Activated naive CD4-positive, alpha-beta T cell treated with anti-CD3 and anti-CD28 coated beads, Interleukin-2, amount 50 U/mL, for 24 hours (primary cell): ENCODE measurements around the gene CHN2.

Source experiments
- H3K27ac Mint-ChIP-seq: one replicate; pipeline ENCODE4 v1.8.0; 2021; ENCODE audit warnings: mild to moderate bottlenecking, mixed read lengths
- H3K27me3 Mint-ChIP-seq: one replicate; pipeline ENCODE4 v1.8.0; 2021; ENCODE audit warnings: mixed read lengths
- H3K36me3 Mint-ChIP-seq: one replicate; pipeline ENCODE4 v1.8.0; 2021; ENCODE audit warnings: mixed read lengths
- H3K4me1 Mint-ChIP-seq: one replicate; pipeline ENCODE4 v1.8.0; 2021; ENCODE audit warnings: mixed read lengths
- H3K4me3 Mint-ChIP-seq: one replicate; pipeline ENCODE4 v1.8.0; 2021; ENCODE audit warnings: mild to moderate bottlenecking, mixed read lengths
- H3K9me3 Mint-ChIP-seq: one replicate; pipeline ENCODE4 v1.8.0; 2021; ENCODE audit warnings: mixed read lengths

CHN2 gene

DNA sequence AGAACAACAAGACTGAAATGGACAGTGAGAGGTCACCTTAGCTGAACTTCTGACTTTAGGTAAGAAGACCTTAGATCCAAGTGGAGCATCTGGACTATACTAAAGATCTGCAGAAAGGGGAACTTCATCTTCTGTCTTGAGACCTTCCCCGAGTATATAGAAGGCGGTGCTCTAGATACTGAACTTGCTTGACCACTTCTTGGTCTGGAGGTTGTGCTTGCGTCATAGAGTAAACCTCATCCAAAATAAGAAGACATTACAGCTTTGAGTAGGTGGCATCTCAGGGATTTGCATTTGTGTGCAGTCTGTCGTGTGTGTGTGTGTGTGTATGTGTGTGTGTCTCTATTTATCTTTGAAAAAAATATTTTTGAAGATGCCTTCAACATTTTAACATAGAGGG, 157.5 kb downstream of the CHN2 start:
- no peaks in the 10 kb centered on the region for H3K9me3 Mint-ChIP-seq
- no peaks in the 10 kb centered on the region for H3K36me3 Mint-ChIP-seq
- no peaks in the 10 kb centered on the region for H3K4me1 Mint-ChIP-seq
- H3K4me3 Mint-ChIP-seq = no peak overlapping the region
- H3K27ac Mint-ChIP-seq = no peak overlapping the region
- H3K27me3 Mint-ChIP-seq = peaks cover 3% of the 10 kb centered on the region

DNA sequence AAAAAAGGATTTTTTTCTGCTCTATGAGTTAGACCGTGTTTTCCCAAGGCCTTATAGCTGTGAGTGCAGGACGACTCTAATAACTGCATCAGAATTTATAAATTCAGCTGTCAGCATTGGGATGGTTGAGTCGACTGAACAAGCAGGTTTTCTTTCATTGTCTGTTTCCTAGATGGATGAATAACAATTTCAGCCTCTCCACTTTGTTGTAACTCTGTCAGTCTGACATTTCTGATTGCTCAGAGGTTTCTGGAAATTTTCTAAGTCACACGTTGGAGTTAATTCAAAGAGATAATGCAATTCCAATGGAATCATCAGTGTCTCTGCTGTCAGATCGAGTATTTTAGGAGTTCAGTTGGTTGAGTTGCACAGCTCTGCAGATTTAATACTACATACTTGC, 159.2 kb downstream of the CHN2 start:
- no peaks in the 10 kb centered on the region for H3K4me1 Mint-ChIP-seq
- no peaks in the 10 kb centered on the region for H3K9me3 Mint-ChIP-seq
- no peak overlapping the region for H3K4me3 Mint-ChIP-seq
- H3K27ac Mint-ChIP-seq = no peak overlapping the region
- peaks cover 3% of the 10 kb centered on the region for H3K27me3 Mint-ChIP-seq
- H3K36me3 Mint-ChIP-seq = no peaks in the 10 kb centered on the region

DNA sequence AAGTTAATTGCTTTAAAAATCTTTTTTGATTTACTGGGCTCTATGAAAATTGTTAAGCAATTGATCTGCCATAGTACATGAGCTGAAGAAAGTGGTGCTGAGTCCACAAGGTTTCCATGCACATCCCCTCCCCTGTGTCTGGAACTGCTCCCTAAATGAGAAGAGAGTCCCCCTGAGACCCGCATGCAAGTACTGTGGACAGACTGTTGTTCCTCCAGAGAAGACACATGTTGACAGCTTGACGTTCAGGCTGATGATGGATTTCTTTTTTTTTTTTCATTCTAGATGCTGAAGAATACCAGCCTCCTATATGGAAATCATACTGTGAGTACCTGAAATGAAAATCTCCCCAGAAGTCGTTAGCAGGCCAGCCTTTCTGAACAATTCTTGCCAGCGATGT, 159.8 kb downstream of the CHN2 start:
- no peaks in the 10 kb centered on the region for H3K4me1 Mint-ChIP-seq
- H3K9me3 Mint-ChIP-seq = no peaks in the 10 kb centered on the region
- H3K36me3 Mint-ChIP-seq = no peaks in the 10 kb centered on the region
- no peak overlapping the region for H3K4me3 Mint-ChIP-seq
- peaks cover 3% of the 10 kb centered on the region for H3K27me3 Mint-ChIP-seq
- H3K27ac Mint-ChIP-seq = no peak overlapping the region

DNA sequence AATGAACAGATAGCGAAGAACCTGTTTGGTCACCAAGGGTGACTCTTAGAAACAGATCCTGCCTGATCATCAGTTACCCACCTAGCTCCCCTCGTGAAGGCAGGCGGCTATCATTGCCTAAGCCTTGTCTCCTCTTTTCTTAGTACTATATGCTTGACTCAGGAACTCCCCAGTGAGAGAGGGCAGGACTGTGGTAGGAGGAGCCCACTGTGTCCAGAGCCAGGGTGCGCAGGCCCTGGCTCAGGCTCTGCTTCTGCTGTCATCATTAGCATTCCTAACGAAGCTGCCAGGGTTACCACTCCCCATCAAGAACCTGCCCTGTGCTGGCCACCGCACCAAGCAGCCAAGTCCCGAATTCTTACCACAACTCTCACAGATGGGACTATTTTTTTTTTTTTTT, 160.8 kb downstream of the CHN2 start:
- H3K4me1 Mint-ChIP-seq = no peaks in the 10 kb centered on the region
- H3K4me3 Mint-ChIP-seq = no peak overlapping the region
- H3K9me3 Mint-ChIP-seq = no peaks in the 10 kb centered on the region
- H3K27ac Mint-ChIP-seq = no peak overlapping the region
- H3K36me3 Mint-ChIP-seq = no peaks in the 10 kb centered on the region
- peaks cover under 1% of the 10 kb centered on the region for H3K27me3 Mint-ChIP-seq

DNA sequence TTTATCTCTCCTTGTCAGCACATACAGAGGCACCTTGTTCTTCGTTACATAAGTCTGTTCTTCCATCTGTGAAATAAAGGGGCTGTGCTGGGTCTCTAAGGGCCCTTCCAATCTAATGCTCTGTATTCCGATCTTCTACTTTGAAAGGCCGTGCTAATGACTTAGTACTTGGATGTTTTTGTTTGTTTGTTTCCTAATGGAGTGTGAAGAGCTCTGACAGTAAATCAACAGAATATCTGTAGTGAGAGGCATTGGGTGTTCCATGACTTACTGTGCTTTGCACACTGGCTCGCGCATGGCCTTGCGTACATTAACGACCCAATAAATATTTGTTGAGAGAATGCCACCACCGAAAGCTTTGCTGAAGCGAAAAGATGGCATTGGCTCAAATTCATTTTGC, 162.1 kb downstream of the CHN2 start:
- no peaks in the 10 kb centered on the region for H3K9me3 Mint-ChIP-seq
- no peaks in the 10 kb centered on the region for H3K36me3 Mint-ChIP-seq
- H3K4me1 Mint-ChIP-seq = no peaks in the 10 kb centered on the region
- no peak overlapping the region for H3K4me3 Mint-ChIP-seq
- no peaks in the 10 kb centered on the region for H3K27me3 Mint-ChIP-seq
- H3K27ac Mint-ChIP-seq = no peak overlapping the region

DNA sequence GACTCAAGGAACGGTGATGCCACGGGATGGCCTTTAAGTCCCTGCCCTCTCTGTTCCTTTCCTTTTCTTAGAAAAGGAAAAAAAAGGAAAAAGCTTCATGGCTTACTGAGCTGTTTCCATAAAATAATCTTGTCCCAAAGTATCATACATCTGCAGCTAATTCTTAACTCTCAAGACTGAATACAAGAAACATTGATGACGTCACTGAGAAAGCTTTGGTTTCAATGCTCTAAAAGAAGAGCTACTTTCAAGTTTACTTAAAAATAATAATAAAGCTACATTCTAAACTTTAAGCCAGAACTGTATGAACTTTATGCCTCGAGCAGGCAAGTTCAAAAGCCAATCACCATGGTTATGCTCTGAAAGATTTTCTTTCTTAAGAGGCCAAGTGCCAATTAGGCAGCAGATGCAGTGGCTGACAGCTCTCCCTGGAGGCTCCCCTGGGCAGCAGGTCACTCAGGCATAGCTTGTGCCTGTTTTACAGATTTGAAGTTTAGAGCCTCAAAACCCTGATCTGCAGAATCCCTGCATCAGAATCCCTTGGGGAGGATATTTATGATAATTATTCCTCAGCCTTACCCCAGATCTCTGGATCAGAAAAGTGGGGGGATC, 165.0 kb downstream of the CHN2 start:
- no peak overlapping the region for H3K4me3 Mint-ChIP-seq
- no peaks in the 10 kb centered on the region for H3K36me3 Mint-ChIP-seq
- no peaks in the 10 kb centered on the region for H3K27me3 Mint-ChIP-seq
- H3K4me1 Mint-ChIP-seq = no peaks in the 10 kb centered on the region
- H3K27ac Mint-ChIP-seq = no peak overlapping the region
- no peaks in the 10 kb centered on the region for H3K9me3 Mint-ChIP-seq

DNA sequence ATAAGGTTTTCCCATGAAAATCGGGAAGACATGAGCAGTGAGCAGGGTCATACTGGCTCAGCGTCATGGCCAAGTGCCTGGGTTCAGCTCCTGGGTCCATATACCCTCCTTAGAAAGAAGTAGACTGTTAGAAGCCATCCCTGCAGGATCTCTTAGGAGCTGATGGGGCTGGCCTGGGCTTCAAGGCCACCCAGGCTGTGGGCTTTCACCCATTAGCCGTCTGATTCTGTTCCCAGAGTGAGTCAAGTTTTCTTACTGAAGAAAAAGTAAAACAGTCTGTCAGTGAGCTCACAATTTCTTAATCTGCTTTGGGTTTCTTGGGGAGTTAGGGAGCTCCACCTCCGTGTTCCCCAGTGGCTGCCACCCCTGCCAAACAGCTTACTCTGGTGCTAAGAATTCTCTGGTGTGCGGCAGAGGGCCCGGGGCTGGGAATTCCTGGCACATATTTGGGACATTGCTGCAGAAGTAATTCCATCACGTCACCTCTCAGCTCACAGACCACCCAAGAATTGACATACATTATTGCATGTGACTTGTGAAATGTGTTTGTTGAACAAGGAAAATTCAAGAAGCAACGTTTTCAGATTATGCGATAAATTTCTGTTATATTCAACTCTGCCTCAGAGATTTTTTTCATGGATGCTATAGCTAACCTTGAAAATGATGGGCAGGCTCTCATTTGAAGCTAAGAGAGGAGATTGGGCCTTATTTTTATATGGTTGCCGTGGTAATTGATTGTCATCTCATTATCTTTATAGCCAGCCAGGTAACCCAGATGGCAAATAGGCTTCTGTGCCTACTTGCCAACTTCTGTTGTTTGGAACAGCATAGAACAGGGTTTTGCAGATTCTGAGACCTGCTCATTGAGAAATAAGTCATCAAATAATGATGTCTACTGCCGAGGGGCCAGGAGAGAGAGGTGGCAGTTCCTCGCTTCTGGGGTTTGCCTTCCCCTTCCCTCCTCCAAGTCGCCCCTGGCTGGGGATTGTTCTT, 166.4 kb downstream of the CHN2 start:
- no peak overlapping the region for H3K4me3 Mint-ChIP-seq
- no peaks in the 10 kb centered on the region for H3K4me1 Mint-ChIP-seq
- H3K27ac Mint-ChIP-seq = no peak overlapping the region
- H3K9me3 Mint-ChIP-seq = no peaks in the 10 kb centered on the region
- H3K27me3 Mint-ChIP-seq = no peaks in the 10 kb centered on the region
- no peaks in the 10 kb centered on the region for H3K36me3 Mint-ChIP-seq

DNA sequence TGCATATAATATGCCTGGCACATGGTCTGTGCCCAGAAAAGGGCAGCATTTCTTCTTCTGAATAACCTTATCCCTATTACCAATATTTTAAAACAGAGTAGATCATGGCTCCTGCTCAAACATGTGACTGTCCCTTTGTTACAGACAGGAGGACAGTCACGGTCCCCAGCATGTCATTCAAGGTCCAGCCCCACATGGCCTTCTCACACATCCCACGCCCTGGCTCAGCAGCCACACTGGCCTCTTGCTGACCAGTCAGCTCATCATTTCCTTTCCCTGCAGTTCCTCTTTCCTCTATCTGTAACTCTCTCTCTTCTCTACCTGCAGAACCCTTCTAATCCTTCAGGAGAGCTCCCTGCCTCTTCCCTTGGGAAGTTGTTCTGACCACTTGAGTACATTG, 167.8 kb downstream of the CHN2 start:
- Mint-ChIP-seq H3K4me3 (no peak overlapping the region), H3K27me3 (no peaks in the 10 kb centered on the region), H3K36me3 (no peaks in the 10 kb centered on the region), H3K4me1 (no peaks in the 10 kb centered on the region), H3K27ac (no peak overlapping the region), H3K9me3 (no peaks in the 10 kb centered on the region)

DNA sequence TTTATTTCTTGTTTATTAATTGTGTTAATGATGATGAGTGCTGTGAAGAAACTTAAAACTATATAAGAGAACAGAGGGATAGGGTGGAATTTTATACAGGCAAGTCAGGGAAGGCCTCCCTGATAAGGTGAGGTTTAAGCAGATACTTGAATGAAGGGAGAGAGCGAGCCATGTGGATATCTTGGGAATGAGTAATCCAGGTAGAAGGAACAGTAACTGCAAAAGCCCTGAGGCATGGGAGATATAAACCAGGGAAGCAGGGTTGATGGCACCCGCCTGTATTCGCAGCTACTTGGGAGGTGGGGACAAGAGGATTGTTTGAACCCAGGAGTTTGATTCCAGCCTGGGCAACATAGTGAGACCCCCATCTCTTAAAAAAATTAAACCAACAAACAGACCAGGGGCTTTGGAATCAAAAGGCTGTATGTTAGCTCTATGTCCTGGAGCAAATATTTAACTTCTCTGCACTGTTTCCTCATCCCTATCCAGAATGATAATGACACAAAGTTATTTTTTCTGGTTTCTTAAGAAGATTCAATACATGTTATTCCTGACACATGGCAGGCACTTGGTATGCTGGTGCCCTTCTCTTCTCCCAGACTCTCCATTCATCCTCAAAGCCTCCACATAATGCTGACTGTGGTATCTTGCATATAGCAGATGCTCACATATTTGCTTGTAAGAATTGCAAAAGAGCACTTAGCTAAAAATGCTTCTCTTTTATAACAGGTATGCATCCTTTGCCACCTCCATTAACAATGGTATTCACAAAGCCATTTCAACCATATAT, 169.3 kb downstream of the CHN2 start:
- Mint-ChIP-seq H3K27me3 (no peaks in the 10 kb centered on the region), H3K4me1 (no peaks in the 10 kb centered on the region), H3K36me3 (no peaks in the 10 kb centered on the region)

DNA sequence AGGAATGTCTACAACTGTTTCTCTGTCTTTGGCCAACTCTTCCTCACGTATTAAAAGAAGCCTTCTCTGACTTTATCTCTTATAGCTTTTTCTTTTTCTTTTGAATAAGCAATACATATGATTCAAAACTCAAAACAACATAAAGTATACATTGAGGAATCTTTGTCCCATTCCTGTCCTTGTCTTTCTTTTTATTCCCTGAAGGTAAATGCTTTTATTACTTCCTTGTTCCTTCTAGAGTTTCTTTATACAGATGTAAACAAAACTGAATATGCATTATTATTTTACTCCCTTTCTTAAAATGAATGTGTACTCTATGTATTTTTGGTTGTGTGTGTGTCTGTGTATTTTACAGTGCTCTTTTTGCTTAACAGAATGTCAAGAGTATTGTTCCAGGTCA, 170.1 kb downstream of the CHN2 start:
- Mint-ChIP-seq H3K27ac (no peak overlapping the region), H3K4me3 (no peak overlapping the region), H3K36me3 (no peaks in the 10 kb centered on the region), H3K9me3 (no peaks in the 10 kb centered on the region), H3K27me3 (no peaks in the 10 kb centered on the region), H3K4me1 (no peaks in the 10 kb centered on the region)

More for the DNA sequence above, 169.3 kb downstream of the CHN2 start:
- Mint-ChIP-seq H3K27ac (no peak overlapping the region), H3K4me3 (no peak overlapping the region), H3K9me3 (no peaks in the 10 kb centered on the region)

DNA sequence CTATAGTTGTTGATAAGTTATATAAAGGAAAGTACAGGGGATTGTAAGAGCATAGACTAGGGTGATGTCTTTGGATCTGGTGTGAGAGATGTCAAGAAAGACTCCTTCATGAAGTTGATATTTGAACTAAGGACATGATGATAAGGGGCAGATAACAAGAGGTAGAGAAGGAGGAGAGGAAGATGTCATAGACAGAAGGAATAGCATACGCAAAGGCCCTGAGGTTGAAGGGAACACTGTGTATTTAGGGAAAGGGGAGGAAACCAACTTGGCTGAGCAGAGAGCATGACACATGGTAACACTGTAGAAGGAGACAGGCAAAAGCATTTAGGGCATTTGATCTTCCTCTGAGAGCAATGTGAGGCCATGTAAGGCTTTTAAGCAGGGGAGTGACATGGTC, 170.8 kb downstream of the CHN2 start:
- Mint-ChIP-seq H3K4me1 (no peaks in the 10 kb centered on the region), H3K9me3 (no peaks in the 10 kb centered on the region), H3K27me3 (no peaks in the 10 kb centered on the region), H3K36me3 (no peaks in the 10 kb centered on the region), H3K27ac (no peak overlapping the region), H3K4me3 (no peak overlapping the region)

DNA sequence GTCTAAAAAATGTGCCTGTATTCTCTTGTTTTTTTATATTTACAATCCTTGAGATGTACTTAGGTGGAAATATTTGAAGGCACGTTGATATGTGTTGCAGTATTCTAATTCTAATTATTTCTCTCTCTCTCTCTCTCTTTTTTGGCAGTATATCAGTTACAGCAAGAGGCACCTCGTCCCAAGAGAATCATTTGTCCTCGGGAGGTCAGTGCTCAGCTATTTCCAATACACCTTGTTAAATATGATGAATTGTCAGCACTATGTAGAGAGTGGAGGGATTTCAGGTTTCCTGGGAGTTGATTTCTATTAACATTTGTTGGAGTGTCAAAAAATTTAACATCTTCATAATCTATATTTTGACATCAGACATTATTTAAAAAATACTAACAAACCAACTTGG, 173.2 kb downstream of the CHN2 start:
- H3K27ac Mint-ChIP-seq = no peak overlapping the region
- no peak overlapping the region for H3K4me3 Mint-ChIP-seq
- no peaks in the 10 kb centered on the region for H3K9me3 Mint-ChIP-seq
- no peaks in the 10 kb centered on the region for H3K36me3 Mint-ChIP-seq
- no peaks in the 10 kb centered on the region for H3K4me1 Mint-ChIP-seq
- H3K27me3 Mint-ChIP-seq = no peaks in the 10 kb centered on the region

DNA sequence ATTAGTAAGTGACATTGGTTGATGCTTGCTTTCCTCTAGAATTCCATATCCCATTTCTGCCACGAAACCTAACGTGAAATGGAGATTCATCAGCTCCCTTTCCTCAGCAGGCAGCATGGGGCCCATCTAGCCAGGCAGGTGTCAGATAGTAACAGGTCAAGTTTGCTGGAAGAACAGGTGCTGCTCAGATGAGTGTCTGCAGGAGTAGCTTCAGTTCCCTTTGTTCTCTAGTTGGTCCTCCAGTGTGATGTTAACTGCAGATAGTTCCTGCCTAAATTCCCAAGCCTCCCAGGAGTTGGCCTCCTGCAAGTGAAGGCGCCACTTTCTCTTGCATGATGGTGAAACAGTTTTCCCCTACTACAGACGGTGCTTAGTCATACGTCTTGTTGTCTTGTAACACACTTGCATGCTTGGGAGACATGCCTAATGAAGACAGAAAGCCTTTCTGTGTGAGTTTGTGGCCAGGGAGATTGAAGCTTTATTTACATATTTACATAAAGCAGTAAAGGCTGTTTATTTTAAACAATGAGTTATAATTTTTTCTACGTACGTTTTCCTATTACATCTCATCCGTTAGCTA, 175.4 kb downstream of the CHN2 start:
- Mint-ChIP-seq H3K4me3 (no peak overlapping the region), H3K27me3 (no peaks in the 10 kb centered on the region), H3K36me3 (no peaks in the 10 kb centered on the region), H3K27ac (no peak overlapping the region), H3K4me1 (no peaks in the 10 kb centered on the region), H3K9me3 (no peaks in the 10 kb centered on the region)

DNA sequence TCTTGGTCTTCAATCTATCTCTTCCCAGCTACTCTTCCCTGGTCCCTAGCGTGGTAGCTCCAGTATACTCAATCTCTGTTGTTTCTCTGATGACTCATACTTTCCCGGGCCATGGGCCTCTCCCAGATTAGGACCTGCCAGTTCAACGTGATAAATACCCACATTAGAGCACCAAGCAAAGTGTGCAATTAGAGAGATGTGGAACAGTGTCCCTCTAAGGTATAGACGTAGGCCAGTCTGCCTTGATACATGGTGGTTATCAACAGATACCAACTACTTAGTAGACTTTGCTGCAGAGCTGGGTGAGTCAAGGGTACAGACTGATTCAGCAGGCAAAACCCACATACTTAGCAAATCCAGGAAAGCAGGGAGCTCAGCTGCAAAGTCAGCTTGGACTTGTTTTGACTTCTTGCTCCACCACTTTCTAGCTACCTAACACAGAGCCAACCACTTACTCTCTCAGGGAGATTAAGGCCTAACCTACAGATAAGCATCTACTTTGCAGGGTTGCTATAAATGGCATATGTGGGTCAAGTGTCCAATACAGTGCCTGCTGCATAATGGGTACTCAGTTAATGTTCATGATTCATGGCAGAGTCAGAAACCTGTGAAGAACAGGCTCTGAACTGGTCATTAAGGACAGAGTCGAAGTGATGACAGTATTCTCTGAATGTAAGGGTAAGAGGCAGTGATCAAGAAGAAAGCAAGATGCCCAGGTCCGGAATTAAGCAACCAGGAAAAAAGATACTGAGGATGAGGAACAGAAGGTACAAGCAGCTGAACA, 176.1 kb downstream of the CHN2 start:
- Mint-ChIP-seq H3K9me3 (no peaks in the 10 kb centered on the region), H3K27me3 (no peaks in the 10 kb centered on the region), H3K4me1 (no peaks in the 10 kb centered on the region), H3K27ac (peak overlapping the region; percentile 19), H3K36me3 (no peaks in the 10 kb centered on the region), H3K4me3 (no peak overlapping the region)

DNA sequence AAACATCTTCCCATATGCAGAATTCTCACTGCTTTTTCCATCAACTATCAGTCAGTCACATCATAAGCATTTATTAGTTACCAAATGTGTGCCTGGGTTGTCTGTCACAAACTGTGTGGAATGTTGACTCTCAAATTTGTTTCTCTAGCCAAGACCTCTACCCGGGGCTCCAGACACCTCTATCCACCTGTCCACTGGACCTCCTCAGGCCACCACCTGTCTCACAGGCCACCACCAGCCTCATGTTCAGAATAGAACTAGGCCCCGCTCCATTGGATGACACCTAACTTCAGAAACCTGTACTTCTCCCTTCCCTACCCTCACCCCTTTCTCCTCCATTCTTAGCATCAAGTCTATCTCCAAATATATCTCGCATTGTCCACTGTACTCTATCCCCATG, 176.9 kb downstream of the CHN2 start:
- Mint-ChIP-seq H3K36me3 (no peaks in the 10 kb centered on the region), H3K27me3 (peaks cover under 1% of the 10 kb centered on the region), H3K4me1 (no peaks in the 10 kb centered on the region), H3K4me3 (no peak overlapping the region), H3K9me3 (no peaks in the 10 kb centered on the region), H3K27ac (no peak overlapping the region)
